22Rv1 (cell line): ENCODE measurements around the gene ZNF76.

Experiments
- H3K27ac ChIP-seq: fragments of 450-650 bp; 2 replicates; pipeline ENCODE4 v1.5.1; 2017
- CTCF ChIP-seq: fragments of 450-650 bp; IDR thresholded peaks from 2 replicates; pipeline ENCODE4 v1.5.1; 2017; ENCODE audit warnings: mild to moderate bottlenecking
- ZFX ChIP-seq: fragments of 450-650 bp; IDR thresholded peaks from 2 replicates; pipeline ENCODE4 v1.6.1; 2017; ENCODE audit warnings: antibody characterized with exemption, borderline replicate concordance

The ZNF76 gene

GRCh38 chr6:35310265-35310831 is 50.8 kb downstream of the ZNF76 start:
- H3K27ac ChIP-seq: no peak overlapping the region
- TF ChIP-seq ZFX (no peak), CTCF (no peak)

GRCh38 chr6:35311390-35312075 is 52.0 kb downstream of the ZNF76 start:
- TF ChIP-seq CTCF (no peak), ZFX (no peak)
- H3K27ac ChIP-seq: no peak overlapping the region

GRCh38 chr6:35312076-35312800 is 52.7 kb downstream of the ZNF76 start:
- no peak overlapping the region for H3K27ac ChIP-seq
- TF ChIP-seq CTCF (no peak), ZFX (no peak)

GRCh38 chr6:35312807-35313206 is 53.3 kb downstream of the ZNF76 start:
- H3K27ac ChIP-seq: no peak overlapping the region
- TF ChIP-seq CTCF: no peak
- no peak for TF ChIP-seq ZFX

GRCh38 chr6:35317483-35318195 is 58.1 kb downstream of the ZNF76 start:
- TF ChIP-seq ZFX (no peak), CTCF (no peak)
- peak overlapping the region; percentile 78 for H3K27ac ChIP-seq

GRCh38 chr6:35318196-35319171 is 58.9 kb downstream of the ZNF76 start:
- H3K27ac ChIP-seq: peak overlapping the region; percentile 78
- TF ChIP-seq CTCF (peak; percentile 53), ZFX (no peak)
